ENCODE data around the gene EXO1. TPM values are rescaled to one million over a fixed set of nuclear protein-coding genes. Genes with fewer than 3 reads are reported as not detected.

The EXO1 gene
- total RNA-seq, 2 donors from 2014 or later, result not detected

- intact Hi-C loops (cut with DNase I), result no loop called here
- no peak for DNase-seq
- 27 to 39% methylated on average over 4 of the region's 4 CpGs for WGBS, 2 donors
- TF ChIP-seq CTCF (IDR thresholded peaks at IDR 0.05) (no peak), POLR2A (IDR thresholded peaks at IDR 0.05) (no peak)
- H3K27me3 ChIP-seq, result no peaks in the 10 kb centered on the region
- no peaks in the 10 kb centered on the region for H3K36me3 ChIP-seq (replicated peaks in 1 of 2; ENCODE audit: insufficient read depth in 1 of 2, low read depth in 2 of 2)
- H3K27ac ChIP-seq, result no peak overlapping the region
- ATAC-seq, result no peak
- no peak overlapping the region for H3K4me3 ChIP-seq
- no peaks in the 10 kb centered on the region for H3K9me3 ChIP-seq
- H3K4me1 ChIP-seq, result no peaks in the 10 kb centered on the region
Measured at GRCh38 chr1:241927321-241927720, 79.3 kb downstream of the EXO1 start.

- Histone ChIP-seq H3K27me3 (no peaks in the 10 kb centered on the region), H3K4me1 (no peaks in the 10 kb centered on the region), H3K4me3 (no peak overlapping the region), H3K36me3 (replicated peaks in 1 of 2; ENCODE audit: insufficient read depth in 1 of 2, low read depth in 2 of 2) (no peaks in the 10 kb centered on the region), H3K9me3 (no peaks in the 10 kb centered on the region), H3K27ac (no peak overlapping the region)
- 81 to 84% methylated on average over 5 to 6 of the region's 6 CpGs for WGBS, 2 donors
- TF ChIP-seq CTCF (IDR thresholded peaks at IDR 0.05) (no peak), POLR2A (IDR thresholded peaks at IDR 0.05) (no peak)
- DNase-seq (no peak), ATAC-seq (no peak)
- intact Hi-C loops (cut with DNase I), result no loop called here
Measured at GRCh38 chr1:241932845-241933244, 84.8 kb downstream of the EXO1 start.

- H3K27ac ChIP-seq, result no peak overlapping the region
- TF ChIP-seq POLR2A (IDR thresholded peaks at IDR 0.05), result no peak
- TF ChIP-seq CTCF (IDR thresholded peaks at IDR 0.05), result no peak
- DNase-seq (peak; percentile 27 to 52 (median 46)), ATAC-seq (peak; percentile 50)
- H3K27me3 ChIP-seq, result no peaks in the 10 kb centered on the region
- H3K36me3 ChIP-seq (replicated peaks in 1 of 2; ENCODE audit: insufficient read depth in 1 of 2, low read depth in 2 of 2), result no peaks in the 10 kb centered on the region
- no peaks in the 10 kb centered on the region for H3K9me3 ChIP-seq
- intact Hi-C loops (cut with DNase I), result no loop called here
- WGBS, 2 donors, result 22 to 25% methylated on average over 12 of the region's 12 CpGs
- no peaks in the 10 kb centered on the region for H3K4me1 ChIP-seq
- no peak overlapping the region for H3K4me3 ChIP-seq
Measured at GRCh38 chr1:241934201-241934848, 86.3 kb downstream of the EXO1 start.

GRCh38 chr1:241934866-241935265, 86.9 kb downstream of the EXO1 start:
- no peak for DNase-seq
- WGBS, 2 donors, result 48 to 53% methylated on average over 7 of the region's 7 CpGs
- no peak overlapping the region for H3K4me3 ChIP-seq
- ATAC-seq, result no peak
- no peaks in the 10 kb centered on the region for H3K4me1 ChIP-seq
- no peak overlapping the region for H3K27ac ChIP-seq
- H3K36me3 ChIP-seq (replicated peaks in 1 of 2; ENCODE audit: insufficient read depth in 1 of 2, low read depth in 2 of 2), result no peaks in the 10 kb centered on the region
- H3K9me3 ChIP-seq, result no peaks in the 10 kb centered on the region
- H3K27me3 ChIP-seq, result no peaks in the 10 kb centered on the region
- TF ChIP-seq CTCF (IDR thresholded peaks at IDR 0.05) (no peak), POLR2A (IDR thresholded peaks at IDR 0.05) (no peak)
- intact Hi-C loops (cut with DNase I), result no loop called here

Other genes with a start within 250 kb of the EXO1 start
- 1 to 10 TPM; 1.6 to 3.6 TPM for gene CHML, start 207.8 kb upstream of the EXO1 start, total RNA-seq
- 1 to 10 TPM; 2.3 to 7.0 TPM for gene OPN3, start 207.8 kb upstream of the EXO1 start, total RNA-seq
- gene WDR64, start 195.9 kb upstream of the EXO1 start, total RNA-seq, result not detected
- gene BECN2, start 109.6 kb downstream of the EXO1 start, total RNA-seq, result not detected
- gene MAP1LC3C, start 150.9 kb downstream of the EXO1 start, total RNA-seq, result 1 to 10 TPM in 1 of 2 donors, under 1 TPM in 1; 0.26 to 9.6 TPM